IPS-18c (cell line): Measurements from ENCODE around the gene PSMB5.

Source experiments
- H3K4me3 ChIP-seq: 2 replicates; pipeline ENCODE4 v1.7.0; 2013; ENCODE audit warnings: low read depth, mild to moderate bottlenecking, low read length, moderate library complexity; ENCODE audit not compliant: insufficient read depth
- H3K9me3 ChIP-seq: one replicate; pipeline ENCODE4 v1.6.1; 2013; ENCODE audit warnings: mild to moderate bottlenecking, low read length, moderate library complexity; ENCODE audit not compliant: control insufficient read depth, insufficient read depth

The PSMB5 gene

GRCh38 chr14:23034498-23035302 lies at the start of gene PSMB5:
Gene PSMB5 (minus strand): TSS chr14:23034900. CDS start chr14:23034881, 19 bp downstream.
- no peaks in the 10 kb centered on the region for H3K9me3 ChIP-seq

GRCh38 chr14:23080474-23080873 lies 45.8 kb upstream of the PSMB5 start:
- Histone ChIP-seq H3K9me3 (no peaks in the 10 kb centered on the region), H3K4me3 (no peak overlapping the region)

More at GRCh38 chr14:23034498-23035302, at the start of gene PSMB5:
- peak within 1 kb of the TSS; percentile 90 for H3K4me3 ChIP-seq

GRCh38 chr14:23079716-23080115 lies 45.0 kb upstream of the PSMB5 start:
- no peaks in the 10 kb centered on the region for H3K9me3 ChIP-seq
- H3K4me3 ChIP-seq: no peak overlapping the region

- Histone ChIP-seq H3K4me3 (no peak overlapping the region), H3K9me3 (no peaks in the 10 kb centered on the region)
Measured at GRCh38 chr14:23078692-23079116, 44.0 kb upstream of the PSMB5 start.

GRCh38 chr14:23077962-23078361 lies 43.3 kb upstream of the PSMB5 start:
- H3K9me3 ChIP-seq: no peaks in the 10 kb centered on the region
- H3K4me3 ChIP-seq: no peak overlapping the region

- H3K9me3 ChIP-seq: no peaks in the 10 kb centered on the region
- no peak overlapping the region for H3K4me3 ChIP-seq
Measured at GRCh38 chr14:23076785-23077408, 42.2 kb upstream of the PSMB5 start.

- Histone ChIP-seq H3K4me3 (no peak overlapping the region), H3K9me3 (no peaks in the 10 kb centered on the region)
Measured at GRCh38 chr14:23074906-23075305, 40.2 kb upstream of the PSMB5 start.

GRCh38 chr14:23071921-23072539 lies 37.3 kb upstream of the PSMB5 start:
- H3K9me3 ChIP-seq: no peaks in the 10 kb centered on the region
- peak overlapping the region; percentile 17 for H3K4me3 ChIP-seq

- peak overlapping the region; percentile 60 for H3K4me3 ChIP-seq
- H3K9me3 ChIP-seq: no peaks in the 10 kb centered on the region
Measured at GRCh38 chr14:23071244-23071920, 36.7 kb upstream of the PSMB5 start.

- H3K9me3 ChIP-seq: no peaks in the 10 kb centered on the region
- peak overlapping the region; percentile 60 for H3K4me3 ChIP-seq
Measured at GRCh38 chr14:23070262-23071129, 35.8 kb upstream of the PSMB5 start.

GRCh38 chr14:23069413-23069806 lies 34.7 kb upstream of the PSMB5 start:
- Histone ChIP-seq H3K4me3 (no peak overlapping the region), H3K9me3 (no peaks in the 10 kb centered on the region)

GRCh38 chr14:23068789-23069412 lies 34.2 kb upstream of the PSMB5 start:
- Histone ChIP-seq H3K9me3 (no peaks in the 10 kb centered on the region), H3K4me3 (no peak overlapping the region)

- Histone ChIP-seq H3K9me3 (no peaks in the 10 kb centered on the region), H3K4me3 (no peak overlapping the region)
Measured at GRCh38 chr14:23067847-23068788, 33.4 kb upstream of the PSMB5 start.

- Histone ChIP-seq H3K4me3 (no peak overlapping the region), H3K9me3 (no peaks in the 10 kb centered on the region)
Measured at GRCh38 chr14:23066855-23067744, 32.4 kb upstream of the PSMB5 start.

- Histone ChIP-seq H3K9me3 (no peaks in the 10 kb centered on the region), H3K4me3 (no peak overlapping the region)
Measured at GRCh38 chr14:23066368-23066767, 31.7 kb upstream of the PSMB5 start.
